HG03135 (cell line): ENCODE results near the gene AAMP.

Experiments used
- ATAC-seq: cut with Tn5 transposase; IDR thresholded peaks from one replicate; pipeline ENCODE4 v1.9.1; 2021; ENCODE audit warnings: mild to moderate bottlenecking, moderate library complexity; ENCODE audit not compliant: unreplicated experiment

AAMP gene

DNA sequence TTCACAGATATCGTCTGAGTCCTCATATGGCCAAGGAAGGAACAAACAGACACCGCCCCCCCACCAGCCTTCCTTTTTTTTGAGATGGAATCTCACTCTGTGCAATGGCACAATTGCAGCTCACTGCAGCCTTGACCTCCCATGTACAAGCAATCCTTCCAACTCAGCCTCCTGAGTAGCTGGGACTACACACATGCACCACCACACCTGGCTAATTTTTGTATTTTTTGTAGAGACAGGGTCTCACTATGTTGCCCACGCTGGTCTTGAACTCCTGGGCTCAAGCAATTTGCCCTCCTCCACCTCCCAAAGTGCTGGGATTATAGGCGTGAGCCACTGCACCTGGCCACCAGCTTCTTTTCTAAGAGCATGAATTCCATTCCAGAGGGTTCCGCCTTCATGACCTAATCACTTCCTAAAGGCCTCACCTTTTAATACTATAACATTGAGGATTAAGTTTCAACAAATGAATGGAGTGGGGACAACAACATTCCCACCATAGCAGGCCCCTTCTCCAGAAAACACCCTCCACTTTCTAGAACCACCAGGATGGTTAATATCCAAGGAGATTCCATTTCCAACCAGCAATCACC is 24.6 kb upstream of the AAMP start:
- ATAC-seq = no peak

- ATAC-seq = no peak
These were observed 23.9 kb upstream of the AAMP start for GRCh38 chr2:218293715-218294429.

GRCh38 chr2:218292048-218293014 is 22.4 kb upstream of the AAMP start, which contains the start of gene TMBIM1:
Gene TMBIM1, minus strand, starts transcription at chr2:218292503. Its CDS starts 10,362 bp downstream, at chr2:218282141.
- peak; percentile 67 for ATAC-seq

DNA sequence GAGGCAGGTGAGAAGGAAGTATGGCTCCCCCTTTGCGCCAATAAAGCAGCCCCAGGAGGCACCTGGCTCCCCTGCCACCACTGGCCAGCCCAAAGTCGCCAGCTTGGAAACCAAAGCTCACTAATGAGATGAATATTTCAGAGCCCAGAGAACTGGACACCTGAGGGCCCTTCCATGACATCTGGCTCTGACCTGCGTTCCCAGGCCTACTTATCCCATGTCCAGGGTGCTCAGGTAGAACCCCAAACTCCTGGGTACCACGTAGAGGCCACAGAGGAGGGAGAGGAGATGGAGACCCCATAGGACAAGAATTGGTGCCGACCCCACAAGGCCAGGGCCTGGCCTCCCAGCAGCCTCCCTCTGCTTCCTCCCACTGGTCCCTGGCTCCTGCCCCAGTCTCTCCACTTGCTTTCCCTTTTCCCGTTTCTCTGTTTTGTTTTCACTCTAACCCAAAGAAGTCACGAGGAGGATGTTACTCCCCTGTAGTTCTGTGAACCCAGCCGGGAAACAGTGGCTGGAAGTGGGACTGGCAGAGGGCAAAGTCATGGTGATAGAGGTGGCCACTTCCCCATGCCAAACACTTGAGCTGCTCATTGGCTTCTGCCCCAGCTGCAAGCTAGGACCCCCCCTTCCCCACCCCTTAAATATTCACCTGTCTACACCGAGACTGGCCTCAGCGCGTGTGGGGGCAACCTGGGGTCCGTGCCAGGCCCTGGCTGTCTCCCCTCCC is 21.5 kb upstream of the AAMP start:
- ATAC-seq = no peak

- peak; percentile 46 for ATAC-seq
These were observed 20.7 kb upstream of the AAMP start for GRCh38 chr2:218290316-218291261.

- ATAC-seq = no peak
These were observed 19.8 kb upstream of the AAMP start for GRCh38 chr2:218289639-218290315.

DNA sequence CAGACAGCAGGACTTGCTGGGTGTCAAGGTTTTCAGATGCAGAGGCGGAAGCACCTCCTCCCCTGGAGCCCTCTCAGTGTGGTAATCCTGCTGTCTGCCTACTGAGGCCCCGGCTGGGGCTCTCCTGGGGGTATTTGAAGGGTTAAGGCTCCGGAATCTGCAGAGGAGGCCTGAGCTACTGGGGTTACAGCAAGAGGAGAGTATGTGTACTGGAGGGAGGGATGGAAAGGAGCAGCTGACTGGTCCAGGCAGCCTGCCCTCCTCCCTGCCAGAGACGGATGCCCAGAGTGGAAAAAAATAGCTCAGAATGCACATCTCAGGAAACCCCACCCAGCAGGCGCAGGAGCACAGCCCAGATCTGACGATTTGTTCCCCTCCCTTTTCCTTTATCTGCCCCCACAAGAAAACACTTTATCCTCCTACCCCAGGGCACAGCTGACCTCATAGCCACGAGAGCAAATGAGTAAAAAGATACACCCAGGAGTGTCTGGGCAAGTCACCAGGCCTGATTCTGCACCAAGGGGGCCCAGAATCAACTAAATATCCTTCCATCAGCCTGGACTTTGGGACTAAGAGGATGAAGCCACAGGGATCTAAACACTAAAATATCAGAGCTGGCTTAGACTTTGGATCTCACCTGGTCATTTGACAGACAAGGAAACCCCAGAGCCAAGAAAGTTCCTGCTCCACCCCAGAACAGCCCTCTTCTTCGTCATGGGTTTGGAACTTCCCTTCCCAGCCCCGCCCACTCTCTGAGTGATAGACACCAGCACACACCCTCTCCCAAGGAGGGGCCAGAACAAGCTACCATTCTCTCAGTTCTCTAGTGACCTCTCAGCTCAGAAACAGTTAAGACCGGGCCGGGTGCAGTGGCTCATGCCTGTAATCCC is 16.9 kb upstream of the AAMP start:
- peak; percentile 63 for ATAC-seq

GRCh38 chr2:218285604-218286003 is 15.7 kb upstream of the AAMP start:
- no peak for ATAC-seq

- ATAC-seq = no peak
These were observed 14.3 kb upstream of the AAMP start for GRCh38 chr2:218284106-218284811.

- ATAC-seq = no peak
These were observed 12.4 kb upstream of the AAMP start for GRCh38 chr2:218282173-218282991.

DNA sequence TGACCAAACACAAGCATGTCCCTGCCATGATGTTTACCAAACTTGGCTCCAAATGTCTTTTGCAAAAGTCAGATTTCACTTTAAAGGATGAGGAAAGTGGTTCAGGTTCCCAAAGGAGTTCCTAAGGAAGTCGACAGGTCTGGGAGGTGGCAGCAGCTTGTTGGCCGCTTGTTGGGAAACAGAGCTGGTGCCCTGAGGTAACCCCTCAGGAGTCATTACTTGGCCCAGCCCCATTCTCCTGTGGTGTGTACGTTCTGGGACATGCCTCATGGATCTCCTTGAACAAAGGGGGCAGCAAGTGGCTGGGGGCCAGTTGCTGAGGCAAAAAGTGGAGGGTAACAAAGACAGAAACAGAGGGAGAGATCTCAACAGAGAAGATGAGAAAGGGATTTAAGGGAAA is 11.5 kb upstream of the AAMP start:
- no peak for ATAC-seq

- ATAC-seq = no peak
These were observed 10.4 kb upstream of the AAMP start for GRCh38 chr2:218280260-218280870.

DNA sequence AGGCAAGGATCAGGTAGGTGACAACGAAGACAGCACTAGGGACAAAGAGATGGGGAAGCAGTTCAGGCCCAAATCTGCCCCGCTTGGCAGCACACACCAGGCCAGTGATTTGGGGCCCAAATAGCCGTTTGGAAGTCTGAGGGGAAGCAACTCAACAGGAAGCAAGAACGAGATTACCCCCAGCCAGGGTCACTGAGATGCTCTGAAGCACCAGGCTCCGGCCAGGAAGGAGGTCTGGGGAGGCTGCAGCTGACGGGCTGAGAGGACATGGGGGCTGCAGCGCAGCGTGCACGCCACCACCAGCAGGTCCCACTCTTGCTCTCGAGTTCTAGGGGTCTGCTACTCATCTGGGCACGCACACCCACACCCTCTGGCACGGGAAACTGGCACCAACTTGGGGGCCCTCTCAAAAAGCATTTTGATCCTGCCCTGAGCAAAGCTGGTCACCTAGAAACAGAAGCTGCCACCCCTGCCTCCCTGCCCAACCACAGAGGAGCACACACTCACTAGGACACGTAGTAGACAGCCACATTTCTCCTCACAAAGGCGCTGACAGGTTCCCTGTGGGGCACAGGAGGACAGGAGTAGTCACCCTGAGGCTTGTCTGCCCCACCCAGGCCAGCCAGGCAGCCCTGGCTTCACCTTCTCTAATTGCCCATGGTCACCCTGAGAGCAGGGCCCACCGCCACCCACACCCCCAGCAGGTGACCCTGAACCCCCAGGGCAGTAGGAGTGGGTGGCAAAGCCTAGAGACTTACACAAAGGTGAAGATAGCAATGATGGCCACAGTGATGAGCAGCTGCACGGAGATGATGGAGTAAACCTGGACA is 8.8 kb upstream of the AAMP start:
- ATAC-seq = no peak

DNA sequence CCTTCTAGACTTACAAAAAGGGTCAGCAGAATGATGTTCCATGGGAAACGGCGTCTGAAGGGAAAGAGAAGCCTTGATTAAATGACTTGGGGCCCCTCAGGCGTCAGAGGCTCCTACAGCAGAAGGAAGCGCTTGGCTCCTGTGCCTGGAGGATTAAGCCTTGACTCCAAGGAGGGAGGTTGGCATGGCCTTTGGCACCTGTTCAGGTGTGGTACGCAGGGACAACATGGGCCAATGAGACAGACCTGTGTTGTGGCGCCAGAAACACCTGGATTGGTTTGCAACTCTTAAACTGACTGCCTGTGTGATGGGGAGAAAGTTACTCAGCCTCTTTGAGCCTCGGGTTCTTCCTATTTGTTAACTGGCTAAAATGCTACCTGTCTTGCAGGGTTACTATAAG is 8.0 kb upstream of the AAMP start:
- ATAC-seq = no peak

DNA sequence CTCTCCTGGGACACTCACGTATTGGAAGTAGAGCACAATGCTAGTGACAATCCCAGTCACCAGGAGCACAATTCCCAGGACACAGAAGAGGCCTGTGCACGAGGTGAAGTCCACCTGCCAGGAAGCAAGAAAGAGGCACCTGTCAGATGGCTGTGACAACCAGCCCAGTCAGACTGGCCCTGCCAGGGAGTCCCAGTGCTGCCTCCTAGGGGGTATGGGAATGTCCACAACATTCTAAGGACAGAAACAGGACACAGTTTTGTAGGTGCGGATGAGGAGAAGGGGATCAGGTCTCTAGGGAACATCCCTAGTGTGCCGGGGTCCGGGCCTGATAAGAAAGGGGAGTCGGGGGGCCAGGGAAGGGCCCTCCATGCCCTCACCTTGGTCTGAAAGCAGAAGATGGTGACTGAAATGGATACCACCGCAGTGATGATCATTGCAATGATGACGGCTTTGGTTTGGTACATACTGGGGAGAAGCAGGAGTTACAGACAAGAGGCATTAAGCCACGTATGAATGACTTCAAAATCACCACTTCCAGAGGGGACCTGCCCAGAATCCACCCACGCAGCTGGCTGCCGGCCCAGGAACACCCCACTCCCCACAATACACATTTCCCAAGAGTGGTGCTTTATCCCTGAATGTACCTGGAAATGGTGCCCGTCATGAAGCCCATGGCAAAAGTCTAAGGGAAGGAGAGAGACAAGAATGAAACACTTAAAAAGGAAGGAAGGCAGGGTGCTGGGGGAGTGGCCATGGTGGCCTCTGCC is 7.2 kb upstream of the AAMP start:
- no peak for ATAC-seq
